Measurements from ENCODE around the gene LONP2. TPM values are rescaled to one million over a fixed set of nuclear protein-coding genes. Genes with fewer than 3 reads are reported as not detected.

LONP2 gene
- total and polyA plus RNA-seq, 2 of the 13 experiments (the other 11 are each of a cell fraction or from before 2014, with no cell fraction given), result 39.2 to 63.3 TPM

- TF ChIP-seq ZBTB49 (CRISPR knock-in tag; IDR thresholded peaks at IDR 0.05; ENCODE audit: borderline replicate concordance) (no peak), ZMYM4 (CRISPR knock-in tag; IDR thresholded peaks at IDR 0.05) (no peak), ZNF678 (CRISPR knock-in tag; IDR thresholded peaks at IDR 0.05) (no peak), ZNF574 (CRISPR knock-in tag; IDR thresholded peaks at IDR 0.05) (no peak), GMEB1 (CRISPR knock-in tag; IDR thresholded peaks at IDR 0.05; ENCODE audit: borderline replicate concordance) (no peak), ZNF432 (CRISPR knock-in tag; IDR thresholded peaks at IDR 0.05; ENCODE audit: borderline replicate concordance) (no peak), FOXA3 (CRISPR knock-in tag; IDR thresholded peaks at IDR 0.05) (peak; percentile 63; the same call in 1 of the 2 replicates), ZNF503 (CRISPR knock-in tag; IDR thresholded peaks at IDR 0.05) (no peak), GMEB2 (CRISPR knock-in tag; IDR thresholded peaks at IDR 0.05; ENCODE audit: low read depth) (no peak), SIN3A (IDR thresholded peaks at IDR 0.05; ENCODE audit: borderline replicate concordance, low read depth, low read length) (no peak), MED13 (CRISPR knock-in tag; IDR thresholded peaks at IDR 0.05) (no peak), PRDM4 (CRISPR knock-in tag; IDR thresholded peaks at IDR 0.05; ENCODE audit: borderline replicate concordance) (no peak), KDM2A (CRISPR knock-in tag; IDR thresholded peaks at IDR 0.05; ENCODE audit: borderline replicate concordance, low read depth) (0 out of 2 replicates have a peak, but pooled peaks have one; percentile 26), ZNF607 (CRISPR knock-in tag; IDR thresholded peaks at IDR 0.05; ENCODE audit: borderline replicate concordance) (no peak), KAT2B (IDR thresholded peaks at IDR 0.05; ENCODE audit: borderline replicate concordance, low read depth, low read length) (no peak)
Observed at GRCh38 chr16:48206594-48207242, 37.4 kb upstream of the LONP2 start (continued).
